ENCODE measurements around the gene ITGAX.

DNA sequence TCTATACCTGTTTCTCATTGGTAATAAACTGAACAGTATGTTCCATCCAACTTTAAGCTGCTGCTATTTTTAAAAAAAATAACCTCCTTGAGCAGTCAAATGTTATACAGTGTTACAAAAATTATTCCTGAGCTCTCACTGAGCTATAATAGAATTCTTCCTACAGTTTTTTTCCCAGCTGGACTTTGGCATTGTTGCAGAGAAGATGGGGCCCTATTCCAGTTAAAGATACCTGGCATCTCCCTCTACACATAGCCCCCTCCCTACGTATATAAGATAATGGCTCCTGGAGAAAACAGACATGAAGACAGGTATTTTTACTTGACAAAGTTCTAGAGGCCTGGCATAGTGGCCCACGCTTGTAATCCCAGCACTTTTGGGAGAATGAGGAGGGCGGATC, 74.8 kb downstream of the ITGAX start:
- TF ChIP-seq, protein P1, sequence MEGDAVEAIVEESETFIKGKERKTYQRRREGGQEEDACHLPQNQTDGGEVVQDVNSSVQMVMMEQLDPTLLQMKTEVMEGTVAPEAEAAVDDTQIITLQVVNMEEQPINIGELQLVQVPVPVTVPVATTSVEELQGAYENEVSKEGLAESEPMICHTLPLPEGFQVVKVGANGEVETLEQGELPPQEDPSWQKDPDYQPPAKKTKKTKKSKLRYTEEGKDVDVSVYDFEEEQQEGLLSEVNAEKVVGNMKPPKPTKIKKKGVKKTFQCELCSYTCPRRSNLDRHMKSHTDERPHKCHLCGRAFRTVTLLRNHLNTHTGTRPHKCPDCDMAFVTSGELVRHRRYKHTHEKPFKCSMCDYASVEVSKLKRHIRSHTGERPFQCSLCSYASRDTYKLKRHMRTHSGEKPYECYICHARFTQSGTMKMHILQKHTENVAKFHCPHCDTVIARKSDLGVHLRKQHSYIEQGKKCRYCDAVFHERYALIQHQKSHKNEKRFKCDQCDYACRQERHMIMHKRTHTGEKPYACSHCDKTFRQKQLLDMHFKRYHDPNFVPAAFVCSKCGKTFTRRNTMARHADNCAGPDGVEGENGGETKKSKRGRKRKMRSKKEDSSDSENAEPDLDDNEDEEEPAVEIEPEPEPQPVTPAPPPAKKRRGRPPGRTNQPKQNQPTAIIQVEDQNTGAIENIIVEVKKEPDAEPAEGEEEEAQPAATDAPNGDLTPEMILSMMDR (IDR thresholded peaks at IDR 0.05; ENCODE audit: insufficient read depth, low read length): no peak
- TF ChIP-seq POLR2AphosphoS5 (IDR thresholded peaks at IDR 0.05; ENCODE audit: low read depth): no peak
- TF ChIP-seq, protein P2, sequence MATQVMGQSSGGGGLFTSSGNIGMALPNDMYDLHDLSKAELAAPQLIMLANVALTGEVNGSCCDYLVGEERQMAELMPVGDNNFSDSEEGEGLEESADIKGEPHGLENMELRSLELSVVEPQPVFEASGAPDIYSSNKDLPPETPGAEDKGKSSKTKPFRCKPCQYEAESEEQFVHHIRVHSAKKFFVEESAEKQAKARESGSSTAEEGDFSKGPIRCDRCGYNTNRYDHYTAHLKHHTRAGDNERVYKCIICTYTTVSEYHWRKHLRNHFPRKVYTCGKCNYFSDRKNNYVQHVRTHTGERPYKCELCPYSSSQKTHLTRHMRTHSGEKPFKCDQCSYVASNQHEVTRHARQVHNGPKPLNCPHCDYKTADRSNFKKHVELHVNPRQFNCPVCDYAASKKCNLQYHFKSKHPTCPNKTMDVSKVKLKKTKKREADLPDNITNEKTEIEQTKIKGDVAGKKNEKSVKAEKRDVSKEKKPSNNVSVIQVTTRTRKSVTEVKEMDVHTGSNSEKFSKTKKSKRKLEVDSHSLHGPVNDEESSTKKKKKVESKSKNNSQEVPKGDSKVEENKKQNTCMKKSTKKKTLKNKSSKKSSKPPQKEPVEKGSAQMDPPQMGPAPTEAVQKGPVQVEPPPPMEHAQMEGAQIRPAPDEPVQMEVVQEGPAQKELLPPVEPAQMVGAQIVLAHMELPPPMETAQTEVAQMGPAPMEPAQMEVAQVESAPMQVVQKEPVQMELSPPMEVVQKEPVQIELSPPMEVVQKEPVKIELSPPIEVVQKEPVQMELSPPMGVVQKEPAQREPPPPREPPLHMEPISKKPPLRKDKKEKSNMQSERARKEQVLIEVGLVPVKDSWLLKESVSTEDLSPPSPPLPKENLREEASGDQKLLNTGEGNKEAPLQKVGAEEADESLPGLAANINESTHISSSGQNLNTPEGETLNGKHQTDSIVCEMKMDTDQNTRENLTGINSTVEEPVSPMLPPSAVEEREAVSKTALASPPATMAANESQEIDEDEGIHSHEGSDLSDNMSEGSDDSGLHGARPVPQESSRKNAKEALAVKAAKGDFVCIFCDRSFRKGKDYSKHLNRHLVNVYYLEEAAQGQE (IDR thresholded peaks at IDR 0.05; ENCODE audit: insufficient replicate concordance, low read depth): no peak
- TF ChIP-seq GABPA (IDR thresholded peaks at IDR 0.05; ENCODE audit: low read depth): no peak
- no peak for TF ChIP-seq SPI1 (IDR thresholded peaks at IDR 0.05; ENCODE audit: borderline replicate concordance, low read depth)
